IMR-90 (cell line): Measurements from ENCODE around the gene RAB36. TPM values are rescaled to one million over a fixed set of nuclear protein-coding genes. Genes with fewer than 3 reads are reported as not detected.

Experiments
- ATAC-seq: fragments of 200-7000 bp; cut with Tn5 transposase; 2 replicates; pipeline ENCODE4 v1.9.1; 2020; ENCODE audit warnings: low read depth, mild to moderate bottlenecking, moderate library complexity
- BruUV-seq: library from RNA; stranded (reverse); fragments of 400-500 nt; replicated peaks from 2 replicates; lab custom pipeline; 2021; lab: Mats Ljungman, UMichigan
- CTCF ChIA-PET: fragments of 300-600 bp; formaldehyde crosslinking; extraction: SDS; loops from one replicate; lab custom pipeline; 2021; ENCODE audit warnings: antibody characterized with exemption; lab: Yijun Ruan, JAX
- POLR2A ChIA-PET: fragments of 300-600 bp; sonication (Branson Sonifier 250); formaldehyde crosslinking; loops from one replicate; lab custom pipeline; 2022; ENCODE audit warnings: antibody characterized with exemption; ENCODE audit not compliant: unreplicated experiment; lab: Charles Lee
- DNase-seq: peaks from one replicate; pipeline ENCODE4 v3.0.0; 2013
- H2AFZ ChIP-seq: replicated peaks from 2 replicates; pipeline ENCODE3; 2013; ENCODE audit warnings: low read length, mild to moderate bottlenecking; ENCODE audit not compliant: poor library complexity
- H2AK5ac ChIP-seq: 2 replicates; pipeline ENCODE4 v1.6.1; 2013; ENCODE audit warnings: low read depth, low read length, inconsistent platforms
- H2AK9ac ChIP-seq: replicated peaks from 2 replicates; pipeline ENCODE3; 2013; ENCODE audit warnings: mild to moderate bottlenecking, low read depth, low read length, moderate library complexity; ENCODE audit not compliant: poor library complexity
- H2BK120ac ChIP-seq: 2 replicates; pipeline ENCODE4 v1.6.1; 2013; ENCODE audit warnings: low read depth, low read length, inconsistent platforms
- H2BK15ac ChIP-seq: 3 replicates; pipeline ENCODE4 v1.6.1; 2013; ENCODE audit warnings: low read depth, low read length, inconsistent platforms
- H2BK20ac ChIP-seq: 2 replicates; pipeline ENCODE4 v1.6.1; 2013; ENCODE audit warnings: low read depth, mild to moderate bottlenecking, inconsistent platforms, low read length, moderate library complexity
- H2BK5ac ChIP-seq: 2 replicates; pipeline ENCODE4 v1.6.1; 2013; ENCODE audit warnings: mild to moderate bottlenecking, low read depth, low read length, inconsistent platforms; ENCODE audit not compliant: poor library complexity, severe bottlenecking
- H3K14ac ChIP-seq: replicated peaks from 2 replicates; pipeline ENCODE4 v1.6.1; 2013; ENCODE audit warnings: low read depth, low read length, inconsistent platforms
- H3K18ac ChIP-seq: 2 replicates; pipeline ENCODE4 v1.6.1; 2013; ENCODE audit warnings: low read depth, low read length, control low read depth
- H3K23ac ChIP-seq: 2 replicates; pipeline ENCODE4 v1.6.1; 2013; ENCODE audit warnings: low read depth, low read length, inconsistent platforms
- H3K27ac ChIP-seq: 2 replicates; pipeline ENCODE4 v1.5.1; 2013; ENCODE audit warnings: mild to moderate bottlenecking, control low read depth, low read length; ENCODE audit not compliant: insufficient read depth
- H3K27me3 ChIP-seq: 2 replicates; pipeline ENCODE4 v1.6.1; 2013; ENCODE audit warnings: low read length; ENCODE audit not compliant: control insufficient read depth, insufficient read depth
- H3K36me3 ChIP-seq: 2 replicates; pipeline ENCODE4 v1.6.1; 2013; ENCODE audit warnings: low read length, mixed read lengths; ENCODE audit not compliant: control insufficient read depth, insufficient read depth
- H3K4ac ChIP-seq: 2 replicates; pipeline ENCODE4 v1.6.1; 2013; ENCODE audit warnings: low read depth, low read length, inconsistent platforms
- H3K4me1 ChIP-seq: 2 replicates; pipeline ENCODE4 v1.6.1; 2013; ENCODE audit warnings: low read length, mixed read lengths; ENCODE audit not compliant: control insufficient read depth, insufficient read depth
- H3K4me2 ChIP-seq: 2 replicates; pipeline ENCODE4 v1.6.1; 2013; ENCODE audit warnings: low read depth, mild to moderate bottlenecking, control low read depth, low read length, moderate library complexity
- H3K4me3 ChIP-seq: 2 replicates; pipeline ENCODE4 v1.5.1; 2013; ENCODE audit warnings: low read depth, mild to moderate bottlenecking, control low read depth, low read length, moderate library complexity; ENCODE audit not compliant: insufficient read depth
- H3K56ac ChIP-seq: 2 replicates; pipeline ENCODE4 v1.6.1; 2013; ENCODE audit warnings: low read length, inconsistent platforms; ENCODE audit not compliant: insufficient read depth; ENCODE audit errors: extremely low read depth
- H3K79me1 ChIP-seq, 2 experiments: 2 replicates each; pipeline ENCODE4 v1.6.1; 2013; ENCODE audit warnings: low read length in 2 of 2, inconsistent platforms in 1 of 2, low read depth in 1 of 2
- H3K9ac ChIP-seq: 2 replicates; pipeline ENCODE4 v1.6.1; 2013; ENCODE audit warnings: low read depth, low read length, control low read depth
- H3K9me1 ChIP-seq: 2 replicates; pipeline ENCODE4 v1.6.1; 2013; ENCODE audit warnings: low read length, inconsistent platforms; ENCODE audit not compliant: insufficient read depth
- H3K9me3 ChIP-seq: 2 replicates; pipeline ENCODE4 v1.6.1; 2013; ENCODE audit warnings: low read length; ENCODE audit not compliant: control insufficient read depth, insufficient read depth
- H4K20me1 ChIP-seq: 2 replicates; pipeline ENCODE4 v1.6.1; 2013; ENCODE audit warnings: low read length, inconsistent platforms; ENCODE audit not compliant: insufficient read depth
- H4K5ac ChIP-seq: 2 replicates; pipeline ENCODE4 v1.6.1; 2013; ENCODE audit warnings: mild to moderate bottlenecking, low read depth, low read length, control low read depth
- H4K8ac ChIP-seq, 2 experiments: 2 replicates each; pipeline ENCODE4 v1.6.1; 2013; ENCODE audit warnings: low read depth in 2 of 2, low read length in 2 of 2, control low read depth in 1 of 2, inconsistent platforms in 1 of 2
- H4K91ac ChIP-seq: 2 replicates; pipeline ENCODE4 v1.6.1; 2013; ENCODE audit warnings: low read depth, low read length, inconsistent platforms; ENCODE audit not compliant: insufficient read depth
- CEBPB ChIP-seq: IDR thresholded peaks from 2 replicates; pipeline ENCODE4 v1.6.1; 2012; ENCODE audit warnings: low read depth, low read length, improper control_type of control experiment
- FOS ChIP-seq: fragments of 150-350 bp; IDR thresholded peaks from 2 replicates; pipeline ENCODE4 v1.6.1; 2016; ENCODE audit warnings: low read depth, low read length
- MXI1 ChIP-seq: IDR thresholded peaks from 2 replicates; pipeline ENCODE4 v1.6.1; 2012; ENCODE audit warnings: low read depth, mild to moderate bottlenecking, low read length, moderate library complexity, borderline replicate concordance
- NFE2L2 ChIP-seq: fragments of 150-350 bp; IDR thresholded peaks from 2 replicates; pipeline ENCODE4 v1.6.1; 2016; ENCODE audit warnings: low read depth, mild to moderate bottlenecking, low read length
- RAD21 ChIP-seq: IDR thresholded peaks from 2 replicates; pipeline ENCODE4 v1.6.1; 2012; ENCODE audit warnings: low read length, improper control_type of control experiment
- RCOR1 ChIP-seq: IDR thresholded peaks from 2 replicates; pipeline ENCODE4 v1.6.1; 2012; ENCODE audit warnings: mild to moderate bottlenecking, low read length, improper control_type of control experiment; ENCODE audit not compliant: insufficient replicate concordance
- RFX5 ChIP-seq: IDR thresholded peaks from 2 replicates; pipeline ENCODE4 v1.8.0; 2012; ENCODE audit warnings: low read depth, mild to moderate bottlenecking, low read length, moderate library complexity
- SMC3 ChIP-seq: fragments of 150-350 bp; IDR thresholded peaks from 2 replicates; pipeline ENCODE4 v1.6.1; 2016; ENCODE audit warnings: low read depth, mild to moderate bottlenecking, antibody characterized with exemption, low read length, moderate library complexity
- WGBS, 2 experiments: methylation state at CpG; one replicate each; pipeline versions ENCODE4 v1.1.5 to v1.1.7; 2013; ENCODE audit warnings: missing lambda C conversion rate in 2 of 2; ENCODE audit not compliant: insufficient read length in 1 of 2; ENCODE audit errors: extremely low coverage in 2 of 2; 5-methylcytosine and 5-hydroxymethylcytosine counted together
- dilution Hi-C: fragments of 300-500 bp; cut with HindIII; formaldehyde crosslinking; loops from one replicate; pipeline ENCODE4 v1.14.3; 2018; ENCODE audit warnings: low sequenced_read_pairs; ENCODE audit not compliant: unreplicated experiment
- in situ Hi-C: fragments of 300-500 bp; cut with MboI; formaldehyde crosslinking; loops from 3 replicates; pipeline ENCODE4 v1.14.3; 2019; ENCODE audit warnings: low sequenced_read_pairs, inconsistent platforms, mixed read lengths
- intact Hi-C: fragments of 100-400 bp; cut with micrococcal nuclease; formaldehyde crosslinking; loops from 2 replicates; pipeline ENCODE4 v1.10.0; 2022
- polyA plus RNA-seq, 3 experiments: library from polyadenylated mRNA; depleted of rRNA; stranded (reverse); fragments of >200 nt; gene quantifications; 2 replicates each; pipeline ENCODE4 v1.2.3, GENCODE V29; 2012; ENCODE audit warnings: low replicate concordance in 1 of 3
- total RNA-seq: library from RNA; depleted of rRNA; stranded (reverse); fragments of >200 nt; gene quantifications from 2 replicates; pipeline ENCODE4 v1.2.3, GENCODE V29; 2012
- TF ChIP-seq, protein P1 (sequence below): fragments of 150-350 bp; IDR thresholded peaks from 2 replicates; pipeline ENCODE4 v1.6.1; 2017; ENCODE audit warnings: mild to moderate bottlenecking, antibody characterized with exemption, low read length, low read depth

RAB36 gene
- total and polyA plus RNA-seq, 2 of the 4 experiments (the other 2 are of a cell fraction): 3.6 to 4.0 TPM

DNA sequence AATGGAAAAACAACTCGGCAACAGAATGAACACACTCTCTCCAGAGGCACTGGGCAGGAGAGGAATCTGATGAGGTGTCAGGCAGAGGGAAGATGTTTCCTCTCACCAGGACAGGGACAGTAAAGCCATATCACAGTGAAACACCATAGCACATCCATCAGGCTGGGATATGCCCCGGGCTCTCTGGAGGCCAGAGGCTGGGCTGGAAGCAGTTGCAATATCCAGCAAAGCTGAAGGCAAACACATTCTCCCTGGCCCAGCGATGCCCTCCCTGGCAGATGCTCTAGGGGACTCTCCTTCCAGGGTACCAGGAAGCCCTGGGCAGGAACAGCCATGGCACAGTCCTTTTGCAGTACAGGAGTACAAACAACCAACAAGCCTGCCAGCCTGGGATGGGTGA lies 14.6 kb upstream of the RAB36 start:
- Histone ChIP-seq H3K36me3 (no peaks in the 10 kb centered on the region), H4K91ac (no peak overlapping the region), H3K18ac (no peak overlapping the region), H3K27me3 (peaks cover 27% of the 10 kb centered on the region), H3K4me2 (no peak overlapping the region), H3K27ac (no peak overlapping the region), H4K20me1 (no peaks in the 10 kb centered on the region), H2AK5ac (no peak overlapping the region), H2BK120ac (no peak overlapping the region), H3K9me3 (no peaks in the 10 kb centered on the region), H2BK20ac (no peak overlapping the region), H3K4me1 (peaks cover 3% of the 10 kb centered on the region; the same call in 1 of the 2 replicates), H3K9me1 (no peaks in the 10 kb centered on the region), H3K4me3 (no peak overlapping the region), H2AFZ (no peak overlapping the region), H3K14ac (no peak overlapping the region), H3K23ac (no peak overlapping the region), H2AK9ac (no peak overlapping the region), H4K5ac (no peak overlapping the region), H3K4ac (no peak overlapping the region), H3K56ac (no peak overlapping the region), H2BK5ac (no peak overlapping the region), H3K9ac (no peak overlapping the region), H3K79me1 (no peaks in the 10 kb centered on the region), H4K8ac (no peak overlapping the region), H2BK15ac (no peak overlapping the region)
- BruUV-seq: no TSS peak
- DNase-seq (no peak), ATAC-seq (no peak)
- ChIA-PET CTCF (no interaction called here), POLR2A (no interaction called here)
- dilution Hi-C loops (no loop called here), in situ Hi-C loops (no loop called here), intact Hi-C loops (loop anchor here (10.0 kb wide), 1 partner anchor 666 kb away; no protein-coding TSS in a partner anchor)
- TF ChIP-seq, protein P1, sequence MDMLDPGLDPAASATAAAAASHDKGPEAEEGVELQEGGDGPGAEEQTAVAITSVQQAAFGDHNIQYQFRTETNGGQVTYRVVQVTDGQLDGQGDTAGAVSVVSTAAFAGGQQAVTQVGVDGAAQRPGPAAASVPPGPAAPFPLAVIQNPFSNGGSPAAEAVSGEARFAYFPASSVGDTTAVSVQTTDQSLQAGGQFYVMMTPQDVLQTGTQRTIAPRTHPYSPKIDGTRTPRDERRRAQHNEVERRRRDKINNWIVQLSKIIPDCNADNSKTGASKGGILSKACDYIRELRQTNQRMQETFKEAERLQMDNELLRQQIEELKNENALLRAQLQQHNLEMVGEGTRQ: no peak
- no peak for TF ChIP-seq RCOR1
- no peak for TF ChIP-seq FOS
- TF ChIP-seq MXI1: no peak
- no peak for TF ChIP-seq NFE2L2
- no peak for TF ChIP-seq RFX5
- no peak for TF ChIP-seq RAD21
- no peak for TF ChIP-seq CEBPB
- no peak for TF ChIP-seq SMC3
- no CpG with 5 or more reads among the region's 3 CpGs for WGBS, 2 experiments
